ENCODE results near the gene CDH13.

DNA sequence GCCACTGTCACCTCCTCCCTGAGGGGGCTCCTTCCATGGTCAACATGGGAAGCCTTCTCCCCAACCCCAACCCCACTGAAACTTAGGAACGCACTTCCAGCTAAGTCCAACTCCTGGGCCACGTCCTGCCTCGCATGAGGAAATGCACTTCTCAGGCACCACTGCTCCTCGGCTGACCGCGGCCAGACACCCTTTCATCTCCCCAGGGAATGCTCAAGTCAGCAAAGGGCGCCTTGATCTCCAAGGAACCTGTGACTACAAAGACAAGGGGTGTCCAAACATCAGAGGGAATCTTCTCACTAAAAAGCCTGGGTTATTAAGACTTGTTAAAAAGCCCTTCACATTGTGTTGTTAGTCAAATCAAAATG lies 1056.1 kb downstream of the CDH13 start:
- TF ChIP-seq SP2 (tag by site-specific recombination; IDR thresholded peaks at IDR 0.05) (no peak), ZNF639 (tag by site-specific recombination; IDR thresholded peaks at IDR 0.05) (no peak)

Data from HEK293 (cell line).